GM18519 (cell line): ENCODE data around the gene SPTBN5.

Experiments used
- ATAC-seq: cut with Tn5 transposase; IDR thresholded peaks from one replicate; pipeline ENCODE4 v1.9.1; 2021; ENCODE audit warnings: mild to moderate bottlenecking, moderate library complexity; ENCODE audit not compliant: unreplicated experiment, low FRiP score

The SPTBN5 gene

DNA sequence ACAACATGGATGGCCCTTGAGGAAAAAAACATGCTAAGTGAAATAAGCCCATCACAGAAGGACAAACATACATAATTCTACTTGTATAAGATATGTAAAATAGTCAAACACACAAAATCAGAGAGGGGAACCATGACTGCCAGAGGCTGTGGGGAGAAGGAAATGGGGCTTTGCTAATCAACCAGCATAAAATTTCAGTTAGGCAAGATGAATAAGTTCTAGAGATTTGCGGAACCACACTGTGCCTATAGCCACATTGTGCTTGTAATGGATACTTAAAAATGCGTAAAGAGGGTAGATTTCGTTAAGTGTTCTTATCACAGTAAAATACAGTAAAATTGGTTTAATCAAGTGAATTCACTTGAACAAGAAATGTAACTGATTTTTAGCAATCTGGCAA, 33.7 kb upstream of the SPTBN5 start:
- ATAC-seq, result no peak

DNA sequence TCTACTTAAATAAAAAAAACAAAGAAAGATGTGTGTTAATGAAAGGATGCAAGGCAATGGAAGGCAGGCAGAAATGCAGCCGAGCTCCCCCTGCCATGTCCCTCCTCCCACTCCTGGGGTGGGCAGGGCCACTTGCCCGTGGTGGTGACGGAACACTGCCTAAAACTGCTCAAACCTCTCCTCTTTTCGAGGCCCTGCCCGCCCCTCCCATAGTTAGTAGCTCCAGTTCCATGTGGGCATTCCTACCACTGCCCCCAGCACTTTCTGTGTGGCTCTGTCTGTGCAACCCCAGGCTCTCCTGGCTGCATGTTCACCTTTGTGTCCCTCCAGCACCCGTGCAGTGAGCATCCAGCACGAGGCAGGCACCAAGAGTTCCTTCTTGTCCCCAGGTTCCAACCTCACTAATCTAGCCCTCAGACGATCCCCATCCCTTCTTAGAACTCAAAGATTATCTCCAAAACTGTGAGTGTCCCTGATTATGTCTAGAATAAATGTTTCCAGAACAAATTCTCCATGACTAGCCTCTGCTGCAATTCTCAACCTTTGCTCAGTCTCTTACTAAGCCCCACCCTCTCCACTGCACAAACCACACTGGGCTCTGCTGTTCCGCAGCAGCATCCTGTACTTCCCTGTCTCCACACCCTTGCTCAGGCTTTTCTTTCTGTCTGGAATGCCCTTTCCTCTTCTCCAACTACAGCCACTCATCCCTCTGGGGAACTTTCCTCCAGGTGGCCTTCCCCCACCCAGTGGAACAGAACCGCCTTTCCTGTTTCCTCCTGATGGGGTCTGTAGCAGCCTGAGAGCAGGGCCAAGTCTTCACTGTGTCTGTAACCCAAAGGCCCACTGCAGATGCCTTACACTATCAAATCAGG, 32.6 kb upstream of the SPTBN5 start:
- ATAC-seq, result no peak

DNA sequence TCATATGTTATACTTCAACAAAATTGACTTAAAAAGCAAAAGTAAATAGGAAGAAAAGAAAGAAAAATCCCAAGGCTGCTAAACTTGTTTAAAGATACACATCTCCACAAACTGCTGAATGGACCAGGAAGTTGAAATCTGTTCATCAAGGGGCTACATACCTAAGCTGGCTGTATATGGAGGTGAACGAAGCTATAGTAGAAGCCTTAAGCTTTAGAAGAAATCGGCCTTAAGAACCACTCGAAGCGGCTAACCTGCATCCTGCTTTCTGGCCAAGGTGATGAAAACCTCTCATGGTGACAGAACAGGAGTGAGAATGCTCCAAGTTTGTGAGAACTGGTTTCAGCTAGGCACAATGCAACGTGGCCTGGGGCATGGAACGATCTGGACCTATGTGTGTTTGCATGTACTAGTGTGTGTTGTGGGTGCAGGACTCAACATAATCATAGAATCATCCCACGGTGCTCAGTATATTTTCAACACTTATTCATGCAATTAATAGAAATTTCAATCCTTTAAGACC, 31.3 kb upstream of the SPTBN5 start:
- no peak for ATAC-seq

DNA sequence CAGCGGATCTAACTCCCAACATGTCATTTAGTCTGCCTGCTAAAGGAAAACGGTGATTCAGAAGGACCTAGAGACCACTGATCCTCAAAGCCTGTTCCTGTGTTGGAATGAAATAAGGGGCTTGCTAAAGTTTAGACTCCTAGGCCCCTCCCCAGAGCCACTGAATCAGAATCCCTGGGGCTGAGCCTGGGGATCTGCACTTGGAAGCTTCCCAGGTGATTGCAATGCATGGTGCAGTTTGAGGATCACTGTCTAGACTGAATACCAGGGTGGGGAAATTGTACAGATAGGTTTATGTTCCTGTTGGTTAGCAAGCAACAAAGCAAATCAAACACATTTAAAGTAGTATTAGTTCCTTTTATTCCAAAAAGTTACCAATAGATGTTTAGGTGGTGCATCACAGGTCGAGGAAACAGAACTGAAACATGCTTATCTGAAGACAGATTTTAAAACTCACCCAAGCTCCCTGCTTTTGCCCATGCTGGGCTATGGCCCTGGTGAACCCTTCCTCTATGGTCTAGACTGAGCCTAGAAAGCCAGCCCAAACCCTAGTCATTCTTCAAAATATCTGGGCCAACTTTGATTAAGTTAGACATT, 29.6 kb upstream of the SPTBN5 start:
- no peak for ATAC-seq

DNA sequence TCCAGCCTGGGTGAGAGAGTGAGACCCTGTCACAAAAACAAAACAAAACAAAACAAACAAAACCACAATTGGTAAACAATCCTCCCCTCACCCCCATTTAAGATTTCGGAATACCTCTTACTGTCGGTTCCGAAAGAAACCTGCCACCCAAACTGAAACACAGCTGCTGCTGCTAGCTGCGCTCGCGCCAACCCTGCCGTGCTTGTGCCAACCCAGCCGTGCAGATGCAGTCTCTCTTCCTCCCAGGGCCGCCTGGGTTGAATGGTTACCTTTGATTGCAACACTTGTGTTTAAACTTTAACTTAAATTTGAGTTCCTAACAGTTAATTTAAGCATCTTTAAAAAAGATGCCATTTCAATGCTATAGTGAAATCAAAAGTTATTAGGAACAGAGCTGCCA, 28.5 kb upstream of the SPTBN5 start:
- no peak for ATAC-seq

DNA sequence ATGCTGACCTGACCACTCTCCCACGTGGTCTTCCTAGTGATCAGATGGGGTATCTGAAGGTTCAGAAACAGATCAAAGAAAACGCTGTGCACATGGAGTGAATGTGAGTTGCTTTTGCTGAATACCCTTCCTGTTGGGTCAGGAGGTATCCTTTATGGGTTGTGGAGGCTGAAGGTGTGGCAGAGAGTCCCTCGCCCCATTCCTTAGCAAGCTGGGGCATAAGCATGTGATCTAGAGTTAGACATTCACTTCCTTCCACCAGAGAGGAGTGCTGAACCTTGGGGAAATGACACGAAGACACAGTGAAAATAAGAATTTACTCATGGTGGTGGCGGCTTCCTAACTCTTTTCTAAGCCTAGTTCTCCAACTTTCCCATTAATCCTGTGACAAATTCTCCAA, 27.8 kb upstream of the SPTBN5 start:
- ATAC-seq, result no peak

DNA sequence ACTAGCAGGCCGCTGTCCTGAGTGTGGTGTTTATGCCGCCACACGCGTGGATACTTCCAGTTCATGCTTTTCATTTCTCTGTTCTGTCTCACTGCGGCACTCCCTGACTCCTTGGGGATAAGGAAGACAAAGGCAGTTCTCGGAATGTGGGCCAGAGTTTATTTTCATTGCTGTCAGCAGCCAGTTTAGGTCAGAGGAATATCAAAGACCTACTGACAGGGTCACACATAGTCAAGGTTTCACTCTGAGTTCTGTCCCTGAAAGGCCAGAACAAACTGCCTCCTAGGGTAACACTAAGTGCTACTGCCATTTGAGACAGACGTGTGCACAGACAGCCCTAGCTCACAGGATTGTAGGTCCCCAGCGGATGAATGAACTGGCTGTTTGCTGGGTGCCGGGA, 27.3 kb upstream of the SPTBN5 start:
- no peak for ATAC-seq

DNA sequence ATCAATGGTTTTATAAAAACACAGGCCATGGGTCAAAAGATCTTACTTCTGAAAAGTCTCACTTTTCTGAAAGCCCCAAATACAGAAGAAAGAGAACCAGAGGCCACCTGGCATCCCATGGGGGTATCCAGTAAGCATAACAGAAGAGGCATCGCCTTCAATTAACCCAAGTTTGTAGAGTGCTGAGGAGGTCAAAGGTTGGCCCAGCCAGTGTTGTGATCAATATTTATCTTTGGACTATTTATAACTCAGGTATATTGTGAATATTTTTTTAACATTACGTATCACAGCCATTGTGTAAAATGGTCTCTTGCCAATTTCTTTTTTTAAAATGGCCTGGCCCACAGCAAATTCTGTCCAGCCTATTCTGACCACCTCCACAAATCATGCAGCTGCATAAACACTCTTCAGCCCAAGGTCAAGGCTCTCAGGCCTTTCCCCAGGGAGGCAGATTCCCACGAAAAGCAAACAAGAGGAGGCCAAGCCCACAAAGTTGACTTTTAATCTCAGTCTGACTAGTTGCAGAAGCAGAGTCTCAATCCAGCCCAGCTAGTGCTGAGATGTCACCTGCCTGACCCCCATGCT, 26.2 kb upstream of the SPTBN5 start:
- ATAC-seq, result no peak

DNA sequence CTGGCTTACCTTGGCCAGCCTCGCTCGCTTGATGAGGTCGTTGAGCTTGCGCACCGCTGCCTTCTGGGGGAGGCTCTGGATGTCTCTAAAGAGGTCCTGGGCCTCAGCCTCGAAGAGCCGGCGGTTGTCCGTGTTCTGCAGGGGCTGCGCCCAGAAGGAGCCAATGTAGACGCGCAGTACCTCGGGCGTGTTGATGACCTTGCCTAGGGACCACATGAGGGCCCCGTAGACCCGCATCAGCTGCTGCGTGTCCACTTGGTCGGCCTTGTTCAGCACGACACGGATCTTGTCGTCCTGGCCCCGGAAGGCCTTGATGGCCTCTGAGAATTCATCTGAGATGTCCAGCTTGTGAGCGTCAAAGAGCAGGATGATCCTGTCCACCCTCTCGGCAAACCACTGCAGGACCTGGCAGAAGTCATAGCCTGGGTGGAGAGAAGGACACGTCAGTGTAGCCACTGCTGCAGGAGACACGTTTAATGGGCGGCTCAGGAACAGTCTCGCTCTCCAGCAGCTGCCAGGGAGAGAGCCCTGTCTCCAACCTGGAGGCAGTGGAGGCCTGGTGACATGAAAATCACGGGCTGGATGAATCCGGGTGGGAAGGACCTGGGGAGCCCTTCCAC, 25.5 kb upstream of the SPTBN5 start:
- ATAC-seq, result no peak

DNA sequence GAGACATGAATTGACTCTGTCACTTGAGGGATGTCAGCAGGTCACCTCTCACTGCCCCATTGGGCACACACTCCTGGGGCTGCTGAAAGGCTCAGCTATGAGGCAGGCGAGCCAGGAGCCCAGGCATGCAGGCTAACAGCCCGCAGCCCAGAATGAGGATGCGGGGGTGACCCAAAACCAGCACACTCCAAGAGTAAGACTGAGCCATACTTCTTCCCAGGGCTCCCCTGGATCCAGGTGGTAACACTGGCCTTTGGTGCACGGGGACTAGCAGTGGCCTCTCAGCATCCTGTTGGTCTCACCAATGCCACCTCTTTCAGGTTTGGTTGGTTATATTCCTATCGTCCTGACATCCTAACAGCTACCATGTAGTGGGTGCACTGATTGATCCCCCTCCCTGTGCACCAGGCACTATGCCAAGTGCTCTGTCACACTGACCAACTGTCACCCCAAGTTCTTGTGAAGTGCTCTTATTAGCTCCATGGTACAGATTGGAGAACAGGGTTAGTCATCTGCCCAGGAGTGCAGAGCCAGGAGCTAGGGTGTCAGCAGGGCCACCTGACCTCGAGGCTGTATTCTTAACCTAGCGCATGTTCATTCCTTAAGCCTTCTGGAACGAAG, 24.8 kb upstream of the SPTBN5 start:
- no peak for ATAC-seq

DNA sequence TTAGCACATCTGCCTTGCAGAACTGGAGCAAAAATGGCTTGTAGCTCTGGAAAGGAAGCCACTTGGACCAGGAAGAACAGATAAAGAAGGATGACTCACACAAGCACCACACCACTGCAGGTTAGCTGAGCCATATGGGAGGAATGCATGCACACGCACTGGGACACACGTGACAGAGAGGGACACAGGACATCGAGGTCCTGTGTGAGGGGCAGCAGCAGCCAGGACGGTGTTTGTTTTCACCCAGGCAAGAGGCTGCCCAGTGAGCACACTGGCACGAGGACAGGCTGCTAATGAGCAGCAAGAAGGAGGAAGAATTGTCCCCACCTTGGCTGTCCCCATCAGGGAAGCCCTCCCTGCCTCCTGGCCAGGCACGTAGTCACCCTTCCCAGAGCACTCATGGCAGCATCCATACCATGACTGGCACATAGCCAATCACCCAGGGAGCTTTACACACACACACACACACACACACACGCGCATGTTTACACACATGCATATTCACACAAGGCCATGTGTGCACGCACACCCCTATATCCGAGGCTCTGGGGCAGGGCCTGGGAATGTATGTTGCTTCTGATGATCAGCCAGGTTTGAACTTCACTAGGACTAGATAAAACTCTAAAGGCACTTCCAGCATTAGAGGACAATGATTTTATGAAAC, 24.0 kb upstream of the SPTBN5 start:
- no peak for ATAC-seq

DNA sequence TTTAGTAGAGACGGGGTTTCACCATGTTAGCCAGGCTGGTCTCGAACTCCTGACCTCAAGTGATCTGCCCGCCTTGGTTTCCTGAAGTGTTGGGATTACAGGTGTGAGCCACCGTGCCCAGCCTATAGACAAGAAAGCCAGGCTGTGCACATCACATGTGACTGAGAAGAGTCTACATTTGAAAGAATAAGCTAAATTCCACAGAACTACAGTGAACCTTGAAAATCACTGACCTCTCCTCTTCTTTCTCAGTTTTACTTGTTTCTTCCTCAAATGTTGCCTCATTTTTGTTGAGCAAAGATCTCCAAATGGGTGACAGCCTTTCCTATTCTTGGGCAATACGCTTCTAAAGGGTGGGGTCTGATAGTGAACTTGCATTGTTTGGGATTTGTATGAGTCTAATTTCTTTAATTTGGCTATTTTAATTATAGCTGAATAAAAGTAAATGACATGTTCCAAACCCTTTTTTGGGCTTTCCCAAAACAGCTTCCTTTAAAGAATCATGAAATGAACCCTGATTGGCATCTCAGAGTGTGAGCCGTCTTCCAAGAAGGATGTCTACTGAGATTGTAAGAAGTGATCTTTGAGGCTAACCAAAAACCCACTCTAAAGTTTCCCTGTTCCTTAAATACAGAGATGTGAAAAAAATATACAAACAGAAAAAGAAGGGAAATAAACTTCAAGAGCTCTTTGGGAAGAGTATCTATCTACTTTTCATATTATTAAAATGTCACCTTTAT, 21.6 kb upstream of the SPTBN5 start:
- no peak for ATAC-seq

DNA sequence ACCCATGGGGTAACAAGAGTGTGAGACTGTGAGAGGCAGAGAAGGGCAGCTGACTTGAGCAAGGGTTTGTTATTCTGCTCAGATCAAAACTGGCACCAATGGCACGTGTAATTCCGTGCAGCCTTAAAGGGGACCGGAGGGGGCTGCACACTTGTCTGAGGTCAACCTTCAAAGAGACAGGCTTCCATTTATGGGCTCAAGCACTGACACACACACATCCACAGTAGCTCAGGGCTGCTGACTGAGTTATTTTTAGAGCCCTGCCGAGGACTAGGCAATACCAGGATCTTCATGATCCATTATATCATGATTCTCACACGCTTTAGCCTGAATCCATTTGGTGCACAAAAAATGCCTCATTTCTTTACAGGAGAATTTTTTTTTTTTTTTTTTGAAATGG, 20.6 kb upstream of the SPTBN5 start:
- no peak for ATAC-seq

DNA sequence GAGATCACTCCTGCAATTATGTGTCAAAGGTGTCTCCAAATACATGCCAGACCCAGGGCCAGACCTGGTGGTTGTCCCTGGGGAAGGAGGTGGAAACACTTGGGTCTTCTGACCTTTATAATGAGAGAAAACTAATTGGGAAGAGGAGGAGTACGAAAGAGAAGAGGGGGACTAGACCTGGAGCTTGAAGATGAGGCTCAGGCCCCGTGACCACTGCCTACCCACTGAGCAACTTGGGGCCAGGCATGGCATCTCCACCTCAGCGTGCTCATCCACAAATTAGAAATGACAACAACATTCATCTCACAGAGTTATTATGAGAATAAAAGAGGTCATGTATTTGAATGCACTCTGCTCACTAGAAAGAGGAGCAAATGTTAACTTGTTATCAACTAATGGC, 19.4 kb upstream of the SPTBN5 start:
- ATAC-seq, result no peak

DNA sequence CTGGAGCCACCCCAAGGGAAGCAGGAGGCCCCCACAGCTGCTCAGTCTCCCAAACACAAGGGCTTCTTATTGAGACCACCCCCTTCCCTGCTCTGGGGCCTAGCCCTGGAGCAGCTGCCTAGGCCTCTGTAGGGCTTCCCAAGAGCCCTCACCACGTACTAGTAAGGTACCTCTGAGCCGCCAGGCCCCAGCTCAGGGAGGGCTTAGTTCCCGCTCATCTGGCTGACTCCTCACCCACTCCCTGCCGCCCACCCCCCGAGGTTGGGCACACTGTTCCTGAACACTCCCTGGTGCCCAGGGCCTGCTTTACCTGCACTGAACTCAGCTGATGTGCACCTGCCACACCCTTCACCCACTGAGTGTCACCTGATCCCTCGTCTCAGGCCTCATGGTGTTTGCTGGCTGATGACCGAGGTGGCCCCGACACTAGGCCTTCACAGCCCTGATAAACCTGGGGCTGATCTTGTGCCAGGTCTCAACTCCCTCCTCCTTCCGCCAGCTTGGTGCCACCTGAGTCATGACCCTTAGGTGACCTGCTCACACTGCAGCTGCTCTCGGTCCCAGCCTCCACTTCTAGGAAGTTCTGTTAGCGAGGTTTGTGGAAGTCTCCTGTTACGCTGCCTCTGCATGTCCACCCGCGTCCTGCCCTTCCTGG, 18.0 kb upstream of the SPTBN5 start:
- no peak for ATAC-seq

DNA sequence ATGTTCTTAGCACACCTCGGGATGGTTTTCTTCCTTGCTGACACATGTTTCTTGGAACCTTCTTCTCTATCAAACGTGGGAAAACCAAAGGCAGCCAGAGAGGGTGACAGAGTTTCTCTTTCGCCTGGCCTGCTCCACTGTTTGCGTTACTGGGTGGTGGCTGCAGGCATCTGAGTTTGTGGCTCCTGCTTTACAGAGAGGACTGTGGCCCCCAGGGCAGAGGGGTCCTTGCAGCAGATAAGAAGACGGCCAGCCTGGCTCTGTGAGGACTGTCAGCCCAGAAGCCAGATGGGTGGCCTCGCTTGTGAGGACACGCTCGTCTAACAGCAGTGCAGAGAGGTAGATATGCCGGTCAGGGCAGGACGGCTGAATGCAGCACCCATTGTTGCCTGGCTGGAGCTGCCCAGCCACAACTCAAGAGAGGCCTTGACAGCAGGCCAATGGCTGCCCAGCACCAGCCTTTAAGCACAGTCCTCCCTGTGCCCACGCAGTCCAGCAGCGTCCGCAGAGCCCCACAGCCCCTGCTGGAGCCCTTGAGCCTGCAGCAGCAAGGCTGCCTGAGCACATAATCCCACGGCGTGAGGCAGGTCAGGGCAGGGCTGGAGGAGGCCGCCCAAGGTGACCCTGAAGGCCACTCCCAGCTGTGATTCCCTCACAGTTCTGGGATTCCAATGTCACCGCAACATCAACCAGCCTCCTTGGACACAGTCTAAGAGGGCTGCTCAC, 15.0 kb upstream of the SPTBN5 start:
- no peak for ATAC-seq

DNA sequence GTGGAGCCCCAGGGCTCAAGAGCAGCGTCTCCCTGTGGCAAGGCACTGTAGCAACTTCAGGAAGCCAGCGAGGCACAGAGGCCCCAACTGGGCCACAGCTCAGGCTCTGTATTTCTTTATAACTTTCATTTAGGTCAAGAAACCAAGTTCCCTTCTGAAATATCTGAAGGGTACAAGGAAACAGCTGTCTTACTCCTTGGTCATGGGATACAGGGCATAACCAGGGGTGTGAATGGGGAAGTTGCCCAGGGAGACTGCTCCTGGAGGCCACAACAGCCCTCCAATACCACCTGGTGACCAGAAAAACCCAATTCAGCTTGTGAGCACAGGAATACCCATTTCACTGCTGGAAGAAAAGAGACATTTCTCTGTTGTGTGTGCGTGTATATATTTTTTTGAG, 13.3 kb upstream of the SPTBN5 start:
- no peak for ATAC-seq

DNA sequence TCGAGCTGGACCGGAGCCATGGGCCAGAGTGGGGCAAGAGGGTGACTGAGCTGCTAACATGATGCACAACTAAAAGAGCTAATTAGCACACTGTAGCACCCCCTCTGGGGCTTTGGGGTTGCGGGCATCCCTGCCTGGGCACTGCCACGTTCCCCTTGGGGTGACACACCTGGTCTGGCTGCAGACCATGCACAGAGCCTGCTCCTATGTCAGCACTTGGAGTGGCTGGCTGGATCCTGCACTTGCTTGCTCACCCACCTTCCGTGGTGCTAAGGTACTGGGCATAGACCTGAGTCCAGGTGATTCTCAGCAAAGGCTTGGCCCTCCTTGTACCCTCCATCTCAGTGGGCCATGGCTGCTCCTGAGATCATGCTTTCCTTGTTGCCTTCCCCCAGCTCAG, 12.8 kb upstream of the SPTBN5 start:
- no peak for ATAC-seq
